WTC11 (cell line): Measurements from ENCODE around the gene ARHGEF19. TPM values are rescaled to one million over a fixed set of nuclear protein-coding genes. Genes with fewer than 3 reads are reported as not detected.

ENCODE experiments used
- GABPB1 ChIP-seq: sonication (generic); formaldehyde crosslinking; IDR thresholded peaks from 2 replicates; pipeline ENCODE4 v1.8.1; 2023; ENCODE audit warnings: mild to moderate bottlenecking, missing genetic modification reagents
- PREB ChIP-seq: sonication (generic); formaldehyde crosslinking; IDR thresholded peaks from 2 replicates; pipeline ENCODE4 v1.8.1; 2022; ENCODE audit warnings: mild to moderate bottlenecking, missing genetic modification reagents, moderate library complexity, borderline replicate concordance
- SMAD4 ChIP-seq: sonication (generic); formaldehyde crosslinking; IDR thresholded peaks from 2 replicates; pipeline ENCODE4 v1.8.0; 2022; ENCODE audit warnings: mild to moderate bottlenecking, missing genetic modification reagents
- TP53 ChIP-seq: sonication (generic); formaldehyde crosslinking; IDR thresholded peaks from 2 replicates; pipeline ENCODE4 v1.8.1; 2023; ENCODE audit warnings: mild to moderate bottlenecking, missing genetic modification reagents
- ZMAT4 ChIP-seq: fragments of 250-450 bp; sonication (Bioruptor Pico); IDR thresholded peaks from 2 replicates; pipeline ENCODE4 v1.9.0; 2021; ENCODE audit warnings: mild to moderate bottlenecking
- ZNF121 ChIP-seq: sonication (generic); formaldehyde crosslinking; IDR thresholded peaks from 2 replicates; pipeline ENCODE4 v1.8.0; 2023; ENCODE audit warnings: missing genetic modification reagents
- ZNF317 ChIP-seq: sonication (generic); formaldehyde crosslinking; IDR thresholded peaks from 2 replicates; pipeline ENCODE4 v1.8.1; 2023; ENCODE audit warnings: low read depth, mild to moderate bottlenecking, moderate library complexity, missing genetic modification reagents, borderline replicate concordance
- ZNF416 ChIP-seq: fragments of 250-450 bp; sonication (Bioruptor Pico); IDR thresholded peaks from 2 replicates; pipeline ENCODE4 v1.9.0; 2021; ENCODE audit warnings: mild to moderate bottlenecking, inconsistent platforms
- ZNF671 ChIP-seq: fragments of 250-450 bp; sonication (Bioruptor Pico); IDR thresholded peaks from 2 replicates; pipeline ENCODE4 v1.8.0; 2021; ENCODE audit warnings: mild to moderate bottlenecking
- total RNA-seq: library from RNA; stranded (reverse); gene quantifications from 3 replicates; pipeline ENCODE4 v1.2.3, GENCODE V29; 2021
- TF ChIP-seq, protein P1 (sequence below): sonication (generic); formaldehyde crosslinking; conservative IDR thresholded peaks from 2 replicates; pipeline ENCODE4 v1.8.1; 2023; ENCODE audit warnings: mild to moderate bottlenecking, low read depth, missing genetic modification reagents, moderate library complexity
- TF ChIP-seq, protein P2 (sequence below): sonication (generic); formaldehyde crosslinking; IDR thresholded peaks from 2 replicates; pipeline ENCODE4 v1.8.0; 2023; ENCODE audit warnings: missing genetic modification reagents
- TF ChIP-seq, protein P3 (sequence below): sonication (generic); formaldehyde crosslinking; IDR thresholded peaks from 2 replicates; pipeline ENCODE4 v1.8.0; 2023; ENCODE audit warnings: missing genetic modification reagents, mild to moderate bottlenecking, borderline replicate concordance
- TF ChIP-seq, protein P4 (sequence below): fragments of 250-450 bp; sonication (Bioruptor Pico); IDR thresholded peaks from 2 replicates; pipeline ENCODE4 v1.9.0; 2021; ENCODE audit warnings: mild to moderate bottlenecking, borderline replicate concordance
- TF ChIP-seq, protein P5 (sequence below): sonication (generic); formaldehyde crosslinking; IDR thresholded peaks from 2 replicates; pipeline ENCODE4 v1.8.0; 2022; ENCODE audit warnings: missing genetic modification reagents
- TF ChIP-seq, protein P6 (sequence below): fragments of 200-600 bp; IDR thresholded peaks from 2 replicates; pipeline ENCODE4 v1.8.0; 2022; ENCODE audit warnings: antibody characterized with exemption

ARHGEF19 gene
- total RNA-seq, 1 experiment from 2014 or later: 53.1 TPM

DNA sequence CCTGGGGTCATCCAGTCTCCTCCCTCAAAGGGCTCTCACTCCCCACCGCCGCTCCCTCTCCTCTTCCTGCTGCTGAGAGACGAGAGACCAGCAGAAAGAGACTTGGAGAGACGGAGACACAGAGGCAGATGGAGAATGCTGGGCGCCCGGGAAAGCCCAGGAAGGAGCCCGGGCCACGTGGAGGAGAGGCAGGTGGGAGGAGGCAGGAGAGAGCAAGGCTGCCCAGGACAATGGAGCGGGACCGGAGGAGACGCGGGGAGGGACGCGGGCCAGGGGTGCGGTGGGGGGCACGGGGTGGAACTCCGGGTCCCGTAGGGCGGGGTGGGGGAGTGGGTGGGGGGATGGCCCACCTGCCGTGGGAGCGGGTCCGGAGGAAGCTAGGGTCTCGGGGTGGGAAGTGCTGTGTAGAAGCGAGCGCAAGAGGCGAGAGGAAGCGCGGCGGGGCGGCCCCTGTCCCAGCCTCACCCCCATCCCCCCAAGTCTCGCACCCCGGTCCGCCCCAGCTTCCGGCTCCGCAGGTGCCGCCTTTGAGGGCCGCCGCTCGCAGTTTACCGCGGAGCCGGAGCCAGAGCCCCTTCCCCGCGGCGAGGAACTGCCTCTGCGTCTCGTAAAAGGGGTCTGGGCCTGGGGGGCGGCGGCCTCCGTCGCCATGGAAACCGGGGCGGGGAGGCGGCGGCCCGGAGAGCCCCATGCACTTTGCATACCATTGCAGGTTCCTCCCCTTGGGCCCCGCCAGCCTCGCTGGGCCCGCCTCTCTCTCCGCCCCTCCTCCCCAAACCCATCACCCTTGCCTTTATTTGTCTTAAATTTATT, 44.9 kb downstream of the ARHGEF19 start (continued):
- TF ChIP-seq, protein P1, sequence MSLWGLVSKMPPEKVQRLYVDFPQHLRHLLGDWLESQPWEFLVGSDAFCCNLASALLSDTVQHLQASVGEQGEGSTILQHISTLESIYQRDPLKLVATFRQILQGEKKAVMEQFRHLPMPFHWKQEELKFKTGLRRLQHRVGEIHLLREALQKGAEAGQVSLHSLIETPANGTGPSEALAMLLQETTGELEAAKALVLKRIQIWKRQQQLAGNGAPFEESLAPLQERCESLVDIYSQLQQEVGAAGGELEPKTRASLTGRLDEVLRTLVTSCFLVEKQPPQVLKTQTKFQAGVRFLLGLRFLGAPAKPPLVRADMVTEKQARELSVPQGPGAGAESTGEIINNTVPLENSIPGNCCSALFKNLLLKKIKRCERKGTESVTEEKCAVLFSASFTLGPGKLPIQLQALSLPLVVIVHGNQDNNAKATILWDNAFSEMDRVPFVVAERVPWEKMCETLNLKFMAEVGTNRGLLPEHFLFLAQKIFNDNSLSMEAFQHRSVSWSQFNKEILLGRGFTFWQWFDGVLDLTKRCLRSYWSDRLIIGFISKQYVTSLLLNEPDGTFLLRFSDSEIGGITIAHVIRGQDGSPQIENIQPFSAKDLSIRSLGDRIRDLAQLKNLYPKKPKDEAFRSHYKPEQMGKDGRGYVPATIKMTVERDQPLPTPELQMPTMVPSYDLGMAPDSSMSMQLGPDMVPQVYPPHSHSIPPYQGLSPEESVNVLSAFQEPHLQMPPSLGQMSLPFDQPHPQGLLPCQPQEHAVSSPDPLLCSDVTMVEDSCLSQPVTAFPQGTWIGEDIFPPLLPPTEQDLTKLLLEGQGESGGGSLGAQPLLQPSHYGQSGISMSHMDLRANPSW (CRISPR knock-in tag): no peak
- no peak for TF ChIP-seq ZMAT4 (CRISPR knock-in tag)
- TF ChIP-seq PREB: no peak
- TF ChIP-seq TP53: no peak
- TF ChIP-seq GABPB1 (CRISPR knock-in tag): no peak
- TF ChIP-seq ZNF416 (CRISPR knock-in tag): no peak
- TF ChIP-seq, protein P2, sequence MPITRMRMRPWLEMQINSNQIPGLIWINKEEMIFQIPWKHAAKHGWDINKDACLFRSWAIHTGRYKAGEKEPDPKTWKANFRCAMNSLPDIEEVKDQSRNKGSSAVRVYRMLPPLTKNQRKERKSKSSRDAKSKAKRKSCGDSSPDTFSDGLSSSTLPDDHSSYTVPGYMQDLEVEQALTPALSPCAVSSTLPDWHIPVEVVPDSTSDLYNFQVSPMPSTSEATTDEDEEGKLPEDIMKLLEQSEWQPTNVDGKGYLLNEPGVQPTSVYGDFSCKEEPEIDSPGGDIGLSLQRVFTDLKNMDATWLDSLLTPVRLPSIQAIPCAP (CRISPR knock-in tag): no peak
- TF ChIP-seq, protein P3, sequence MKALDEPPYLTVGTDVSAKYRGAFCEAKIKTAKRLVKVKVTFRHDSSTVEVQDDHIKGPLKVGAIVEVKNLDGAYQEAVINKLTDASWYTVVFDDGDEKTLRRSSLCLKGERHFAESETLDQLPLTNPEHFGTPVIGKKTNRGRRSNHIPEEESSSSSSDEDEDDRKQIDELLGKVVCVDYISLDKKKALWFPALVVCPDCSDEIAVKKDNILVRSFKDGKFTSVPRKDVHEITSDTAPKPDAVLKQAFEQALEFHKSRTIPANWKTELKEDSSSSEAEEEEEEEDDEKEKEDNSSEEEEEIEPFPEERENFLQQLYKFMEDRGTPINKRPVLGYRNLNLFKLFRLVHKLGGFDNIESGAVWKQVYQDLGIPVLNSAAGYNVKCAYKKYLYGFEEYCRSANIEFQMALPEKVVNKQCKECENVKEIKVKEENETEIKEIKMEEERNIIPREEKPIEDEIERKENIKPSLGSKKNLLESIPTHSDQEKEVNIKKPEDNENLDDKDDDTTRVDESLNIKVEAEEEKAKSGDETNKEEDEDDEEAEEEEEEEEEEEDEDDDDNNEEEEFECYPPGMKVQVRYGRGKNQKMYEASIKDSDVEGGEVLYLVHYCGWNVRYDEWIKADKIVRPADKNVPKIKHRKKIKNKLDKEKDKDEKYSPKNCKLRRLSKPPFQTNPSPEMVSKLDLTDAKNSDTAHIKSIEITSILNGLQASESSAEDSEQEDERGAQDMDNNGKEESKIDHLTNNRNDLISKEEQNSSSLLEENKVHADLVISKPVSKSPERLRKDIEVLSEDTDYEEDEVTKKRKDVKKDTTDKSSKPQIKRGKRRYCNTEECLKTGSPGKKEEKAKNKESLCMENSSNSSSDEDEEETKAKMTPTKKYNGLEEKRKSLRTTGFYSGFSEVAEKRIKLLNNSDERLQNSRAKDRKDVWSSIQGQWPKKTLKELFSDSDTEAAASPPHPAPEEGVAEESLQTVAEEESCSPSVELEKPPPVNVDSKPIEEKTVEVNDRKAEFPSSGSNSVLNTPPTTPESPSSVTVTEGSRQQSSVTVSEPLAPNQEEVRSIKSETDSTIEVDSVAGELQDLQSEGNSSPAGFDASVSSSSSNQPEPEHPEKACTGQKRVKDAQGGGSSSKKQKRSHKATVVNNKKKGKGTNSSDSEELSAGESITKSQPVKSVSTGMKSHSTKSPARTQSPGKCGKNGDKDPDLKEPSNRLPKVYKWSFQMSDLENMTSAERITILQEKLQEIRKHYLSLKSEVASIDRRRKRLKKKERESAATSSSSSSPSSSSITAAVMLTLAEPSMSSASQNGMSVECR: 0 out of 2 replicates have a peak, but pooled peaks have one; percentile 32
- no peak for TF ChIP-seq SMAD4 (CRISPR knock-in tag)
- TF ChIP-seq, protein P4, sequence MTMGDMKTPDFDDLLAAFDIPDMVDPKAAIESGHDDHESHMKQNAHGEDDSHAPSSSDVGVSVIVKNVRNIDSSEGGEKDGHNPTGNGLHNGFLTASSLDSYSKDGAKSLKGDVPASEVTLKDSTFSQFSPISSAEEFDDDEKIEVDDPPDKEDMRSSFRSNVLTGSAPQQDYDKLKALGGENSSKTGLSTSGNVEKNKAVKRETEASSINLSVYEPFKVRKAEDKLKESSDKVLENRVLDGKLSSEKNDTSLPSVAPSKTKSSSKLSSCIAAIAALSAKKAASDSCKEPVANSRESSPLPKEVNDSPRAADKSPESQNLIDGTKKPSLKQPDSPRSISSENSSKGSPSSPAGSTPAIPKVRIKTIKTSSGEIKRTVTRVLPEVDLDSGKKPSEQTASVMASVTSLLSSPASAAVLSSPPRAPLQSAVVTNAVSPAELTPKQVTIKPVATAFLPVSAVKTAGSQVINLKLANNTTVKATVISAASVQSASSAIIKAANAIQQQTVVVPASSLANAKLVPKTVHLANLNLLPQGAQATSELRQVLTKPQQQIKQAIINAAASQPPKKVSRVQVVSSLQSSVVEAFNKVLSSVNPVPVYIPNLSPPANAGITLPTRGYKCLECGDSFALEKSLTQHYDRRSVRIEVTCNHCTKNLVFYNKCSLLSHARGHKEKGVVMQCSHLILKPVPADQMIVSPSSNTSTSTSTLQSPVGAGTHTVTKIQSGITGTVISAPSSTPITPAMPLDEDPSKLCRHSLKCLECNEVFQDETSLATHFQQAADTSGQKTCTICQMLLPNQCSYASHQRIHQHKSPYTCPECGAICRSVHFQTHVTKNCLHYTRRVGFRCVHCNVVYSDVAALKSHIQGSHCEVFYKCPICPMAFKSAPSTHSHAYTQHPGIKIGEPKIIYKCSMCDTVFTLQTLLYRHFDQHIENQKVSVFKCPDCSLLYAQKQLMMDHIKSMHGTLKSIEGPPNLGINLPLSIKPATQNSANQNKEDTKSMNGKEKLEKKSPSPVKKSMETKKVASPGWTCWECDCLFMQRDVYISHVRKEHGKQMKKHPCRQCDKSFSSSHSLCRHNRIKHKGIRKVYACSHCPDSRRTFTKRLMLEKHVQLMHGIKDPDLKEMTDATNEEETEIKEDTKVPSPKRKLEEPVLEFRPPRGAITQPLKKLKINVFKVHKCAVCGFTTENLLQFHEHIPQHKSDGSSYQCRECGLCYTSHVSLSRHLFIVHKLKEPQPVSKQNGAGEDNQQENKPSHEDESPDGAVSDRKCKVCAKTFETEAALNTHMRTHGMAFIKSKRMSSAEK (CRISPR knock-in tag): no peak
- no peak for TF ChIP-seq ZNF317 (CRISPR knock-in tag)
- TF ChIP-seq ZNF671: no peak
- no peak for TF ChIP-seq ZNF121 (CRISPR knock-in tag)
- TF ChIP-seq, protein P5, sequence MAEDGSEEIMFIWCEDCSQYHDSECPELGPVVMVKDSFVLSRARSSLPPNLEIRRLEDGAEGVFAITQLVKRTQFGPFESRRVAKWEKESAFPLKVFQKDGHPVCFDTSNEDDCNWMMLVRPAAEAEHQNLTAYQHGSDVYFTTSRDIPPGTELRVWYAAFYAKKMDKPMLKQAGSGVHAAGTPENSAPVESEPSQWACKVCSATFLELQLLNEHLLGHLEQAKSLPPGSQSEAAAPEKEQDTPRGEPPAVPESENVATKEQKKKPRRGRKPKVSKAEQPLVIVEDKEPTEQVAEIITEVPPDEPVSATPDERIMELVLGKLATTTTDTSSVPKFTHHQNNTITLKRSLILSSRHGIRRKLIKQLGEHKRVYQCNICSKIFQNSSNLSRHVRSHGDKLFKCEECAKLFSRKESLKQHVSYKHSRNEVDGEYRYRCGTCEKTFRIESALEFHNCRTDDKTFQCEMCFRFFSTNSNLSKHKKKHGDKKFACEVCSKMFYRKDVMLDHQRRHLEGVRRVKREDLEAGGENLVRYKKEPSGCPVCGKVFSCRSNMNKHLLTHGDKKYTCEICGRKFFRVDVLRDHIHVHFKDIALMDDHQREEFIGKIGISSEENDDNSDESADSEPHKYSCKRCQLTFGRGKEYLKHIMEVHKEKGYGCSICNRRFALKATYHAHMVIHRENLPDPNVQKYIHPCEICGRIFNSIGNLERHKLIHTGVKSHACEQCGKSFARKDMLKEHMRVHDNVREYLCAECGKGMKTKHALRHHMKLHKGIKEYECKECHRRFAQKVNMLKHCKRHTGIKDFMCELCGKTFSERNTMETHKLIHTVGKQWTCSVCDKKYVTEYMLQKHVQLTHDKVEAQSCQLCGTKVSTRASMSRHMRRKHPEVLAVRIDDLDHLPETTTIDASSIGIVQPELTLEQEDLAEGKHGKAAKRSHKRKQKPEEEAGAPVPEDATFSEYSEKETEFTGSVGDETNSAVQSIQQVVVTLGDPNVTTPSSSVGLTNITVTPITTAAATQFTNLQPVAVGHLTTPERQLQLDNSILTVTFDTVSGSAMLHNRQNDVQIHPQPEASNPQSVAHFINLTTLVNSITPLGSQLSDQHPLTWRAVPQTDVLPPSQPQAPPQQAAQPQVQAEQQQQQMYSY: no peak
- TF ChIP-seq, protein P6, sequence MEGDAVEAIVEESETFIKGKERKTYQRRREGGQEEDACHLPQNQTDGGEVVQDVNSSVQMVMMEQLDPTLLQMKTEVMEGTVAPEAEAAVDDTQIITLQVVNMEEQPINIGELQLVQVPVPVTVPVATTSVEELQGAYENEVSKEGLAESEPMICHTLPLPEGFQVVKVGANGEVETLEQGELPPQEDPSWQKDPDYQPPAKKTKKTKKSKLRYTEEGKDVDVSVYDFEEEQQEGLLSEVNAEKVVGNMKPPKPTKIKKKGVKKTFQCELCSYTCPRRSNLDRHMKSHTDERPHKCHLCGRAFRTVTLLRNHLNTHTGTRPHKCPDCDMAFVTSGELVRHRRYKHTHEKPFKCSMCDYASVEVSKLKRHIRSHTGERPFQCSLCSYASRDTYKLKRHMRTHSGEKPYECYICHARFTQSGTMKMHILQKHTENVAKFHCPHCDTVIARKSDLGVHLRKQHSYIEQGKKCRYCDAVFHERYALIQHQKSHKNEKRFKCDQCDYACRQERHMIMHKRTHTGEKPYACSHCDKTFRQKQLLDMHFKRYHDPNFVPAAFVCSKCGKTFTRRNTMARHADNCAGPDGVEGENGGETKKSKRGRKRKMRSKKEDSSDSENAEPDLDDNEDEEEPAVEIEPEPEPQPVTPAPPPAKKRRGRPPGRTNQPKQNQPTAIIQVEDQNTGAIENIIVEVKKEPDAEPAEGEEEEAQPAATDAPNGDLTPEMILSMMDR: no peak
